ENCODE results near the gene ERCC6.
A peak's percentile ranks its signal among the peaks of the same experiment; 100 is the strongest.

The ERCC6 gene

DNA sequence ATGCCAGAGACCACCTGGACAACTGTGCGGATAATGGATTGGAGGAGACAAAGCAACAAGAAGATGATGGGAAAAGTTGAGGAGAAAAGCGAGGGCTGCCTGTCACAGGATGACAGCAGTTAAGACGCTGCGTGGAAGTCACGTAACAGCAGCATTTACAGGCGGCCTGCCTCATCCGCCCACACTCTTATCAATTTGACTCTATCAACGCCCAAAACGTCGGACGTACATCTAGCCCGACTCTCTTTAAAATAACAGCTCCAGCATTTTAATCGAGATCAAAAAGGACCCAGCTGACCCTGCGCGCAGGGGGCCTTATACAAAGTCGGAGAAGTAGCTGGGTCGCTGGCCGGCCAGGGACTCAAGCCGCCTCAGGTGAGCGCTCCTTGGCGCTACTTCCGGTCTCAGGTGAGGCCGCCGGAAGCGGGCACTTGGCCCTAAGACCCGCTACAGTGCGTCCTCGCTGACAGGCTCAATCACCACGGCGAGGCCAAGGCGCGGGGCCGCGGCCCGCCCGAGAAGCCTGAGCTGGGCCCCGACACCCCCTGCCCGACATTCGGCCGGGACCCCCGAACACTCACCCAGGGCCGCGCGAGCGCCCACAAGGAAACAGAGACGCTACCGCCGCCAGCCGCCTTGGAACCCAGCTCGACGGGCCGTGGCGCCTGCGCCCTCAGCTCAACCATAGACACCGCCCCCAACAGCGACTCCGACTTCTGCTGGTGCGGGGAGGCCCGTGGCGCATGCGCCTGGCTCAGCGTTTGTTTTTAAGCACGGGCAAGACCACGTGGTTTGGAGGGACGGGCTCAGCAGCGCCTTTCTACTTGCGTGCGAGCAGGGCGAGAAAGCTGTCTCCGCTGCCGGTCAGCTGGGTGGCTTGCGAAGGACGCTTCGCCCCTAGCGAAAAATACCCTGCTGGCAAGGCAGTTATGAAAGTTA is at the start of gene ERCC6:
ERCC6 (minus strand) TSS at position 741 of the 939 bp plus-strand sequence.
- Histone ChIP-seq H3K4me3 (peak within 1 kb of the TSS; percentile 82), H3K36me3 (ENCODE audit: insufficient read depth, low read length) (no peaks in the 10 kb centered on the region), H3K9me3 (ENCODE audit: low read depth, low read length) (no peaks in the 10 kb centered on the region), H3K27ac (no peak within 1 kb of the TSS), H3K9ac (ENCODE audit: insufficient read length) (peak within 1 kb of the TSS; percentile 76)
- TF ChIP-seq POLR2AphosphoS5 (IDR thresholded peaks at IDR 0.05; ENCODE audit: borderline replicate concordance, low read depth, low read length) (peak; percentile 69; the same call in 1 of the 2 replicates), FOXP2 (optimal IDR thresholded peaks at IDR 0.05; ENCODE audit: control extremely low read depth, extremely low read length, insufficient read depth) (no peak)
- no peak for DNase-seq (ENCODE audit: low read depth, low spot score)

DNA sequence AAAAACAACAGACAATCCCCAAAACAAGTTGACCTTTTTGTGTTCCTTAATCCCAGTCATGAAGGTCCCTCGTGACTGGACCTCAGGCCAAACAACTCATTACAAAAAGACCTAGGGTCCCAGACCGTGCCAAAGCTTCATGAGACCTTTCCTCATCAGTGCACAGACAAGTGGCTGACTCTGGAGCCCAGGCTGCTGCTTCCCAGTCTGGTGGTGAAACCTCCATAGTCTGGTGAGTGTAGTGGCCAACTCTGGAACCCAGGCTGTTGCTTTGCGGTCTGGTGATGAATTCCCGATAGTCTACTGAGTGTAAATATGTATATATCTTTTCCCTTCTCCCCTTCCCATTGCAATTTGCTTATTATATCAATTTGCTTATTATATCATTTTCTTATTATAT is 49.1 kb upstream of the ERCC6 start:
- no peak for DNase-seq (ENCODE audit: low read depth, low spot score)
- no peak for TF ChIP-seq FOXP2 (optimal IDR thresholded peaks at IDR 0.05; ENCODE audit: control extremely low read depth, extremely low read length, insufficient read depth)
- TF ChIP-seq POLR2AphosphoS5 (IDR thresholded peaks at IDR 0.05; ENCODE audit: borderline replicate concordance, low read depth, low read length) = no peak
- no peak for TF ChIP-seq EZH2 (IDR thresholded peaks at IDR 0.05)
- H3K9ac ChIP-seq (ENCODE audit: insufficient read length) = no peak overlapping the region
- no peaks in the 10 kb centered on the region for H3K9me3 ChIP-seq (ENCODE audit: low read depth, low read length)
- H3K36me3 ChIP-seq (ENCODE audit: insufficient read depth, low read length) = no peaks in the 10 kb centered on the region
- H3K4me3 ChIP-seq = no peak overlapping the region
- no peak overlapping the region for H3K27ac ChIP-seq

DNA sequence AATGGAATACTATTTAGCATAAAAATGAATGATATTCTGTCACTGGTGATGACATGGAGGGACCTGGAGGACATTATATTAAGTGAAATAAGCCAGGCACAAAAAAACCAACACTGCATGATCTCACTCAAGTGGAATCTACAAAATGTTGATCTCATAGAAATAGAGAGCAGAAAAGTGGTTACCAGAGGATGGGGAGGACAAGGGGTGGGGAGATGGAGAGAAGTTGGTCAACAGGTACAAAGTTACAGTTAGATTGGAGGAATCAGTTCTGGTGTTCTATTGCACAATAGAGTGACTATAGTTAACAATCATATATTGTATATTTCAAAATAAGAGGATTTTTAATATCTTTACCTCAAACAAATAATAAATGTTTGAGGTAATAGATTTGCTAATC is 46.5 kb upstream of the ERCC6 start:
- DNase-seq (ENCODE audit: low read depth, low spot score) = no peak
- TF ChIP-seq POLR2AphosphoS5 (IDR thresholded peaks at IDR 0.05; ENCODE audit: borderline replicate concordance, low read depth, low read length) (no peak), EZH2 (IDR thresholded peaks at IDR 0.05) (no peak), FOXP2 (optimal IDR thresholded peaks at IDR 0.05; ENCODE audit: control extremely low read depth, extremely low read length, insufficient read depth) (no peak)
- Histone ChIP-seq H3K36me3 (ENCODE audit: insufficient read depth, low read length) (no peaks in the 10 kb centered on the region), H3K9me3 (ENCODE audit: low read depth, low read length) (no peaks in the 10 kb centered on the region), H3K9ac (ENCODE audit: insufficient read length) (no peak overlapping the region), H3K27ac (no peak overlapping the region), H3K4me3 (no peak overlapping the region)

DNA sequence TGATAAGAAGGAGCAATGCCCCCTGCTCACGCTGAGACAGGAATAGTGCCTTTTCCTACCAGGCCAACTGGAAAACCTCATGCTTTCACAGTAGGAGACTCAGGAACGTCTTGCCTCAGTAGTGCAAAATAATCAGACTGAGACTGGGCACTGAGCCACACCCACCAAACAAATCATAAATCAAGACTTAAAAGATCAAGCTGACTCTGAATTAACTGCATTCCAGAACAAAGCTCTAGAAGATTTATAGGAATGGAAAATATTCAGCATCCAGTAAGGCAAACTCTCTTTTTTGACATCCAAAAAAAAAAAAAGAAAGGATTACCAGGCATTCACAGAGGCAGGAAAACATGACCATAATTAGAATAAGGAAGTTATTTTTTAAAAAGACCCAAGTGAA is 40.7 kb upstream of the ERCC6 start:
- H3K4me3 ChIP-seq = no peak overlapping the region
- no peaks in the 10 kb centered on the region for H3K36me3 ChIP-seq (ENCODE audit: insufficient read depth, low read length)
- no peak for TF ChIP-seq POLR2AphosphoS5 (IDR thresholded peaks at IDR 0.05; ENCODE audit: borderline replicate concordance, low read depth, low read length)
- no peak for TF ChIP-seq FOXP2 (optimal IDR thresholded peaks at IDR 0.05; ENCODE audit: control extremely low read depth, extremely low read length, insufficient read depth)
- TF ChIP-seq EZH2 (IDR thresholded peaks at IDR 0.05) = no peak
- peak overlapping the region; percentile 74; the same call in 1 of the 2 replicates for H3K27ac ChIP-seq
- H3K9me3 ChIP-seq (ENCODE audit: low read depth, low read length) = no peaks in the 10 kb centered on the region
- peak; percentile 18 for DNase-seq (ENCODE audit: low read depth, low spot score)
- H3K9ac ChIP-seq (ENCODE audit: insufficient read length) = no peak overlapping the region

DNA sequence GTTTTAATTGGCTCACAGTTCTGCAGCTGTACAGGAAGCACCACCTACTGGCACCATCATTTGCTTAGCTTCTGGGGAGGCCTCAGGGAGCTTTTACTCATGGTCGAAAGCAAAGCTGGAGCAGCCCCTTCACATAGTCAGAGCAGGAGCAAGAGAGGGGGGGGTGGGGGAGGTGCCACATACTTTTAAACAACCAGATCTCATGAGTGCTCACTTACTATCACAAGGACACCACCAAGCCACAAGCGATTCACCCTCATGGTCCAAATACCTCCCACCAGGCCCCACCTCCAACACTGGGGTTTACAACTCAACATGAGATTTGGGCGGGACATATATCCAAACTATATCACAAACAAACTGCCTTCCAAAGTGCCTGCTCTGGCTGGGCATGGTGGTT is 39.5 kb upstream of the ERCC6 start:
- Histone ChIP-seq H3K9ac (ENCODE audit: insufficient read length) (no peak overlapping the region), H3K36me3 (ENCODE audit: insufficient read depth, low read length) (no peaks in the 10 kb centered on the region)

DNA sequence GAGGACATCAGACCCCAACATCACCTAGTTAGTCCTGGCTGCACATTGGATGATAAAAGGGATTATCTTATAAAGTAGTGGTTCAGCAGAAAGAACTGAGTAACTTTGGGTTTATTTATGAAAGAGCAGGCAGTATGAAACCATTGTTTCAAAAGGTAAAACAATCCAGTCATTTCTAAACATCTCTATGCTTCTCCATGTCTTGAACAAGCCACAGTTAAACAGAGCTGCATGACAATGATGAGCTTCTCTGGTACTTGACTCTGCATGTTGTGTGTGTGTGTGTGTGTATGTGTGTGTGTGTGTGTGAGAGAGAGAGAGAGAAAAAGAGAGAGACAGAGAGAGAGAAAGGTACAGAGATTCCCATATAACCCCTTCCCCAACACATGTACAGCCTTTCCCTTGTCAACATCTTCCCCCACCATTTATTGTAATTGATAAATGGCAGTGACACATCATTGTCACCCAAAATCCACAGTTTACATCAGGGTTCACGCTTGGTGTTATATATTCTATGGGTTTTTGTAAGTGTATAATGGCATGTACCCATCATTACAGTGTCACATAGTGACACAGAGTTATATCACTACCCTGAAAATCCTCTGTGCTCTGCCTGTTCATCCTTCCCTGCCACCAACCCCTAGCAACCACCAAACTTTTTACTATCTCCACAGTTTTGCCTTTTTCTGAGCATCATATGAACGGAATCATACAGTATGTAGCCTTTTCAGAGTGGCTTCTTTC is 38.4 kb upstream of the ERCC6 start:
- H3K27ac ChIP-seq = no peak overlapping the region
- H3K9me3 ChIP-seq (ENCODE audit: low read depth, low read length) = no peaks in the 10 kb centered on the region
- no peak for DNase-seq (ENCODE audit: low read depth, low spot score)
- no peaks in the 10 kb centered on the region for H3K36me3 ChIP-seq (ENCODE audit: insufficient read depth, low read length)
- no peak for TF ChIP-seq FOXP2 (optimal IDR thresholded peaks at IDR 0.05; ENCODE audit: control extremely low read depth, extremely low read length, insufficient read depth)
- TF ChIP-seq POLR2AphosphoS5 (IDR thresholded peaks at IDR 0.05; ENCODE audit: borderline replicate concordance, low read depth, low read length) = no peak
- TF ChIP-seq EZH2 (IDR thresholded peaks at IDR 0.05) = no peak
- H3K9ac ChIP-seq (ENCODE audit: insufficient read length) = no peak overlapping the region
- no peak overlapping the region for H3K4me3 ChIP-seq

More for the DNA sequence above, 39.5 kb upstream of the ERCC6 start:
- Histone ChIP-seq H3K9me3 (ENCODE audit: low read depth, low read length) (no peaks in the 10 kb centered on the region), H3K4me3 (no peak overlapping the region), H3K27ac (no peak overlapping the region)
- no peak for TF ChIP-seq EZH2 (IDR thresholded peaks at IDR 0.05)
- TF ChIP-seq FOXP2 (optimal IDR thresholded peaks at IDR 0.05; ENCODE audit: control extremely low read depth, extremely low read length, insufficient read depth) = no peak
- TF ChIP-seq POLR2AphosphoS5 (IDR thresholded peaks at IDR 0.05; ENCODE audit: borderline replicate concordance, low read depth, low read length) = no peak
- DNase-seq (ENCODE audit: low read depth, low spot score) = no peak

DNA sequence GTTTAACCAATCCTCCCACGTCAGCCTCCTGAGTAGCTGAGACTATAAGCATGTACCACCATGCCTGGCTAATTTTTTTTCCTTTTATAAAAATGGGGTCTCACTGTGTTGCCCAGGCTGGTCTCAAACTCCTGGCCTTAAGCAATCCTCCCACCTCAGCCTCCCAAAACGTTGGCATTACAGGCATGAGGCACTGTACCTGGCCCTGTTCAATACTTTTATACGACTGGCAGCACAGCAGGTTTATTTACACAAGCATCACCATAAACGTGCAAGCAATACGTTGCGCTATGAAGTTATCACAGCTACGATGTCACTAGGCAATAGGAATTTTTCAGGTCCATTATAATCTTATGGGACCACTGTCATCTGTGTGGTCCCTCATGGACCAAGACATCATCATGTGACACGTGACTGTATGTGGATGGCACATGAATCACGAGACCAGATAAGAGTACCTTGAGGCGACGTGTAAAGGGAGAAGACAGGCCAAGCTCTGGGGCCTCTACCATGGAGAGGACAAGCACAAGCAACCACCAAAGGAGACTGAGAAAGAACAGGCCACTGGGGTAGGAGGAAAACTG is 36.7 kb upstream of the ERCC6 start:
- no peaks in the 10 kb centered on the region for H3K9me3 ChIP-seq (ENCODE audit: low read depth, low read length)
- DNase-seq (ENCODE audit: low read depth, low spot score) = no peak
- no peak overlapping the region for H3K27ac ChIP-seq
- no peak for TF ChIP-seq FOXP2 (optimal IDR thresholded peaks at IDR 0.05; ENCODE audit: control extremely low read depth, extremely low read length, insufficient read depth)
- TF ChIP-seq POLR2AphosphoS5 (IDR thresholded peaks at IDR 0.05; ENCODE audit: borderline replicate concordance, low read depth, low read length) = no peak
- no peak for TF ChIP-seq EZH2 (IDR thresholded peaks at IDR 0.05)
- H3K4me3 ChIP-seq = no peak overlapping the region
- no peaks in the 10 kb centered on the region for H3K36me3 ChIP-seq (ENCODE audit: insufficient read depth, low read length)
- H3K9ac ChIP-seq (ENCODE audit: insufficient read length) = no peak overlapping the region

DNA sequence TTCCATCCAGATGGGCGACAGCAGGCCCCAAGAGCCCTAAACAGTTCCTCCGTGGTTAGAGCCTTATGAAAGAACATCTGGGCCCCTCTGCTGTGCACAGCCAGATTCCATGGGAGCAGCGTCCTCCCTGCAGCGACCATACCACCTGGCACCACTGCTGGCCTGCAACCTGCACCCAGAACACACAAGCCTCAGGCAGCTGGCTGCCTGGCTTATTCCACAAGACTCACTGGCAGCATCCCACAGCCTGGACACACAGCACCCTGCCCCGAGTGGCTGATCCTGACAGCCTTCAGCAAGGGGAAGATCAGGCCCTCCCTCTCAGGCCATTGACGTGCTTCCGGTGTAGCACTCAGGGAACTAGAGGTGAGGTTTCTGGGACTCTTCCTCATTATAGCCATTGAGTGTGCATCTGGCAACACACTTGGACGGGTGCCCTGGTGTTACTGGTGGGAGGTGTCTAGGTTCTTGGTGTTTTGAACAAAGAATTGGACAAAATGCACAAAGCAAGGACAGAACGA is 33.7 kb upstream of the ERCC6 start:
- H3K27ac ChIP-seq = no peak overlapping the region
- no peaks in the 10 kb centered on the region for H3K36me3 ChIP-seq (ENCODE audit: insufficient read depth, low read length)
- no peak overlapping the region for H3K9ac ChIP-seq (ENCODE audit: insufficient read length)
- no peaks in the 10 kb centered on the region for H3K9me3 ChIP-seq (ENCODE audit: low read depth, low read length)
- no peak overlapping the region for H3K4me3 ChIP-seq
- TF ChIP-seq POLR2AphosphoS5 (IDR thresholded peaks at IDR 0.05; ENCODE audit: borderline replicate concordance, low read depth, low read length) = no peak
- TF ChIP-seq FOXP2 (optimal IDR thresholded peaks at IDR 0.05; ENCODE audit: control extremely low read depth, extremely low read length, insufficient read depth) = no peak
- no peak for TF ChIP-seq EZH2 (IDR thresholded peaks at IDR 0.05)
- no peak for DNase-seq (ENCODE audit: low read depth, low spot score)

Data from SK-N-MC (cell line).